Esophagus muscularis mucosa (tissue), 4 donors: ENCODE results near the gene QTRT2. TPM values are rescaled to one million over a fixed set of nuclear protein-coding genes. Genes with fewer than 3 reads are reported as not detected.

Source experiments
- DNase-seq: peaks from one replicate; pipeline ENCODE4 v3.0.0-alpha.2; 2017; ENCODE audit errors: extremely low spot score
- H3K27ac ChIP-seq, 4 donors: fragments of 200-600 bp; sonication (generic); replicated peaks in 1 of 4; 1 replicate in 3 of 4; 2 replicates in 1 of 4; pipeline ENCODE4 v1.5.1; 2016 to 2019; ENCODE audit warnings: mild to moderate bottlenecking in 1 of 4
- H3K27me3 ChIP-seq, 4 donors: fragments of 200-600 bp; sonication (generic); one replicate each; pipeline versions ENCODE4 v1.5.1 to v1.6.0; 2016 to 2019
- H3K36me3 ChIP-seq, 4 donors: fragments of 200-600 bp; sonication (generic); one replicate each; pipeline ENCODE4 v1.5.1; 2016 to 2019
- H3K4me1 ChIP-seq, 4 donors: fragments of 200-600 bp; sonication (generic); one replicate each; pipeline ENCODE4 v1.5.1; 2016 to 2019
- H3K4me3 ChIP-seq, 4 donors: fragments of 200-600 bp; sonication (generic); 1 replicate in 2 of 4; 2 replicates in 2 of 4; pipeline ENCODE4 v1.5.1; 2016 to 2019; ENCODE audit warnings: mild to moderate bottlenecking in 4 of 4, moderate library complexity in 1 of 4
- H3K9me3 ChIP-seq, 4 donors: fragments of 200-600 bp; sonication (generic); 1 replicate in 3 of 4; 2 replicates in 1 of 4; pipeline ENCODE4 v1.5.1; 2016 to 2019
- EP300 ChIP-seq: sonication (generic); formaldehyde crosslinking; IDR thresholded peaks from one replicate; pipeline ENCODE4 v1.6.1; 2017; ENCODE audit warnings: antibody characterized with exemption
- POLR2A ChIP-seq: fragments of 450-650 bp; IDR thresholded peaks from one replicate; pipeline ENCODE4 v1.6.1; 2017; ENCODE audit warnings: antibody characterized with exemption, moderate library complexity, mild to moderate bottlenecking, low read depth
- POLR2AphosphoS5 ChIP-seq, 2 donors: sonication (generic); formaldehyde crosslinking; IDR thresholded peaks; one replicate each; pipeline ENCODE4 v1.6.1; 2017; ENCODE audit warnings: antibody characterized with exemption in 2 of 2
- WGBS: methylation state at CpG from one replicate; pipeline ENCODE4 v1.1.5; 2018; 5-methylcytosine and 5-hydroxymethylcytosine counted together
- intact Hi-C: fragments of 100-400 bp; cut with DNase I; formaldehyde crosslinking; loops from one replicate; pipeline ENCODE4 v1.15.1; 2023
- total RNA-seq, 4 donors: library from RNA; depleted of rRNA; stranded (reverse); fragments of >200 nt; gene quantifications; one replicate each; pipeline versions ENCODE4 v1.1.0 to v1.2.1, GENCODE V29; 2016
- TF ChIP-seq, protein P1 (sequence below), 3 experiments: fragments of 200-600 bp in 2 of 3; fragments of 450-650 bp in 1 of 3; sonication (generic) in 2 of 3; IDR thresholded peaks; one replicate each; pipeline ENCODE4 v1.5.1; 2017 to 2019; ENCODE audit warnings: antibody characterized with exemption in 3 of 3, mild to moderate bottlenecking in 2 of 3, moderate library complexity in 1 of 3

Gene QTRT2
- total RNA-seq, 4 donors from 2014 or later, result 8.3 to 15.2 (median 11.0) TPM

DNA sequence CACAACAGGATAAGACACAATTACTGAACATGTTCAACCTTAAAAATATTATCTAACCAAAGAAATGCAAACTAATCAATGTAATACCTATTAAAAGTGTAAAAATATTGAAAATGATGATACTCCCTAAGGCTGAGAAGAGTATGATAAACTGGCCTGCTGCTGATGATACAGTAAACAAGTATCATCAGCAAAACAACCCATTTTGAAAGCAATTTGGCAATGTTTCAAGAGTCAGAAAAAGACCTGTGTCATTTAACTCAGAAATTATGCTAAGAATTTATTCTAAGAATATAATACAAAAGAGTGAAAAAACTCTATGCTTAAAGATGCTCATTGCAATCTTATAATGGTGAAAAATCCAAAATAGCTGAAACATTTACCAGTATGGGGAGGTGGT is 22.3 kb upstream of the QTRT2 start:
- no peak for DNase-seq
- peaks cover 0 to 31% (median 11%) of the 10 kb centered on the region in 4 donors for H3K36me3 ChIP-seq

DNA sequence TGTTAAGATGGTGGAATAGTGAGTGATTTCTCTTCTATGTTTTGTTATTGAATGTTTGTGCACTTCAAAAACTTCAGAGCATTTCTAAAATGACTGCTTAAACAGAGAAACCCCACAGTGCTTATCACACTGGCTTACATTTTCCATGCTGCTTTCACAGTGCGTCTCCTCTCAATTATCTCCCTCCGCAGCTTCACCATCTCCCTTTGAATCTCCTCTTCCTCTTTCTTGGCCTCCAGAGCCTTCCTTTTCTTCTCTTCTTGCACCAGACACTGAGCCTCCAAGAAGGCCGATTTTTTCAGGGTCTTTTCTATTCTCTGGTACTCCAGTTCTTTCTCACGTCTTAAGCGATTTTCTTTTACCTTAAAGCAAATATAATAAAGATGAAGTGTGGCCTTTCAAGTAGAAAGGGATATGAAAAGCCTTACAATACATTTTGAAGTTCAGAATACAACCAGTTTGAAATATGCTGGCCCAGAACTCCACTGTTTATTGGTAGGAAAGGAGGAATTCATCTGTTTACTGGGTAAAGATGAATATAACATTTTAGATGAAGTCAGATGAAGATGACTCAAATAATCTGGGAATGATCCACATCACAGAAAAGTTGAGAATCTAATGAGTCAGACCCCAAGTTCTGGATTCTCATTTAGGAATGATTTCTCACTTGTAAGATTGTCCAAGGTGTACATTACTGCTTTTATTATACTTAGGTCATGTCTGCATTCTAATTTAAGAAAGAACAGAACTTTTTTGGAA is 21.6 kb upstream of the QTRT2 start:
- TF ChIP-seq, protein P1, sequence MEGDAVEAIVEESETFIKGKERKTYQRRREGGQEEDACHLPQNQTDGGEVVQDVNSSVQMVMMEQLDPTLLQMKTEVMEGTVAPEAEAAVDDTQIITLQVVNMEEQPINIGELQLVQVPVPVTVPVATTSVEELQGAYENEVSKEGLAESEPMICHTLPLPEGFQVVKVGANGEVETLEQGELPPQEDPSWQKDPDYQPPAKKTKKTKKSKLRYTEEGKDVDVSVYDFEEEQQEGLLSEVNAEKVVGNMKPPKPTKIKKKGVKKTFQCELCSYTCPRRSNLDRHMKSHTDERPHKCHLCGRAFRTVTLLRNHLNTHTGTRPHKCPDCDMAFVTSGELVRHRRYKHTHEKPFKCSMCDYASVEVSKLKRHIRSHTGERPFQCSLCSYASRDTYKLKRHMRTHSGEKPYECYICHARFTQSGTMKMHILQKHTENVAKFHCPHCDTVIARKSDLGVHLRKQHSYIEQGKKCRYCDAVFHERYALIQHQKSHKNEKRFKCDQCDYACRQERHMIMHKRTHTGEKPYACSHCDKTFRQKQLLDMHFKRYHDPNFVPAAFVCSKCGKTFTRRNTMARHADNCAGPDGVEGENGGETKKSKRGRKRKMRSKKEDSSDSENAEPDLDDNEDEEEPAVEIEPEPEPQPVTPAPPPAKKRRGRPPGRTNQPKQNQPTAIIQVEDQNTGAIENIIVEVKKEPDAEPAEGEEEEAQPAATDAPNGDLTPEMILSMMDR (IDR thresholded peaks at IDR 0.05), result no peak
- no peak for TF ChIP-seq EP300
- TF ChIP-seq POLR2A, result no peak
- no peak for TF ChIP-seq POLR2AphosphoS5 (IDR thresholded peaks at IDR 0.05)
- no peaks in the 10 kb centered on the region for H3K27me3 ChIP-seq
- 93% methylated on average over 5 of the region's 5 CpGs for WGBS
- no peaks in the 10 kb centered on the region for H3K4me1 ChIP-seq
- intact Hi-C loops, result no loop called here
- H3K36me3 ChIP-seq, result peaks cover 0 to 31% (median 11%) of the 10 kb centered on the region in 4 donors
- no peaks in the 10 kb centered on the region for H3K9me3 ChIP-seq
- H3K4me3 ChIP-seq, result no peak overlapping the region
- no peak overlapping the region for H3K27ac ChIP-seq
- no peak for DNase-seq

More for the DNA sequence above, 22.3 kb upstream of the QTRT2 start:
- intact Hi-C loops, result no loop called here
- Histone ChIP-seq H3K4me1 (no peaks in the 10 kb centered on the region), H3K4me3 (no peak overlapping the region), H3K9me3 (no peaks in the 10 kb centered on the region), H3K27ac (no peak overlapping the region), H3K27me3 (no peaks in the 10 kb centered on the region)
- TF ChIP-seq, protein P1 (IDR thresholded peaks at IDR 0.05), result no peak

DNA sequence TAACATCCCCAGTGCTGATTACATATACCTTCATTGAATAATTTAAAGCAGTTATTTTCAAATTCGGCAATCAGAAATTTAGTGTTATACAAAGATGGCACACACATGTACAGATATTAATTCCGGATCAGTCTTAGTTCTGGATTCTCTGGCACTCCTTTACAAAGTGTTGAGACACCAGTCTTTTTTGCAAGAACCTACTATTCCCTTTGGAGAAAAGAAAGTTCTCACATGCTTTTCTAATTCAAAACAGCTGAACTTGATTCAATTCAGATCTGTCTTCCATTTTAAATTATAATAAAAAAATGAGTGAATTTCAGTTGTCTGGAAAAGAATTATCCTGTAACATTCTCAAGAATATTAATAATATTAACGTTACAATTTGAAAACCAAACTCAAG is 20.6 kb upstream of the QTRT2 start:
- peaks cover 0 to 31% (median 11%) of the 10 kb centered on the region in 4 donors for H3K36me3 ChIP-seq
- no peak for DNase-seq
- intact Hi-C loops, result no loop called here
- H3K27me3 ChIP-seq, result no peaks in the 10 kb centered on the region
- H3K4me3 ChIP-seq, result no peak overlapping the region
- H3K9me3 ChIP-seq, result no peaks in the 10 kb centered on the region
- 95% methylated on average over 3 of the region's 3 CpGs for WGBS
- TF ChIP-seq POLR2A (no peak), POLR2AphosphoS5 (IDR thresholded peaks at IDR 0.05) (no peak), EP300 (no peak)
- TF ChIP-seq, protein P1 (IDR thresholded peaks at IDR 0.05), result no peak
- H3K4me1 ChIP-seq, result no peaks in the 10 kb centered on the region
- no peak overlapping the region for H3K27ac ChIP-seq

DNA sequence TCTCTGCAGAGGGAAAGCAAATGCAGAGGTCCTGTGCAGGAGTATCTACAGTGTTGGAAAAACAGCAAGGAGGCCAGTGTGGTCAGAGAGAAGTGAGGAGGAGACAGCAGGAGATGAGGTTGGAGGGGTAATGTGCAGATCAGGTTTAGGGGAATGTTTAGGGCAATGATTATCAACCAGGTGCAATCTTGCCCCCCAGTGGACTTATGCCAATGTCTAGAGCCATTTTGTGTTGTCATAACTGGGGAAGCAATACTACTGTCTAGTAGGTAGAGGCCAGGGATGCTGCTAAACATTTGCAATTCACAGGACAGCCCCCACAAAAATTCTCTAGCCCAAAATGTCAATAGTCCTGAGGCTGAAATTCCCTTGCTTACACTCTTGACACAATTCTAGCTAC is 13.3 kb upstream of the QTRT2 start:
- Histone ChIP-seq H3K4me1 (no peaks in the 10 kb centered on the region), H3K27me3 (no peaks in the 10 kb centered on the region), H3K9me3 (no peaks in the 10 kb centered on the region), H3K36me3 (peaks cover 0 to 11% (median 2%) of the 10 kb centered on the region in 4 donors), H3K4me3 (no peak overlapping the region), H3K27ac (no peak overlapping the region)
- intact Hi-C loops, result loop anchor here (10.0 kb wide), 1 partner anchor 1038 kb away; no protein-coding TSS in a partner anchor
- no peak for TF ChIP-seq EP300
- TF ChIP-seq, protein P1 (IDR thresholded peaks at IDR 0.05), result no peak
- TF ChIP-seq POLR2AphosphoS5 (IDR thresholded peaks at IDR 0.05), result no peak
- TF ChIP-seq POLR2A, result no peak
- no peak for DNase-seq

DNA sequence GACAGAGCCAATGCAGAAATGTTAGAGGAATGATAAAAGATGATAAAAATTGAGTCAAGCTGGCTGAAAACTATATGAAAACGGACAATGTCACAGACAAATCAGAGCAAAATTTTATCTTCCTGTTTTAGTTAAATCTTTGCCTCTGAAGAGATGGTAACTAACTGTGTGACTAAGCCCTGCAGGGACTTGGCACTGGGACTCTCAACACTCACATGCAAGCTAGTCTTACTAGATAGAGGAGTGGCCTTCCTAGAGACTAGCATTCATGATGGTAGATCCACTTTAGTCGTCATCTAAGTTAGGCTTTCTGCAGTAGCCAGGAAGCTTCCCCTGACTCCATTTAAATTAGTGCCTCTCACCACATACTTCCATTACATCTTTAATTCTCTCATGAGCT is 4.3 kb upstream of the QTRT2 start:
- DNase-seq, result no peak
- no peak for TF ChIP-seq POLR2AphosphoS5 (IDR thresholded peaks at IDR 0.05)
- TF ChIP-seq, protein P1 (IDR thresholded peaks at IDR 0.05), result no peak
- Histone ChIP-seq H3K36me3 (no peaks in the 10 kb centered on the region), H3K9me3 (no peaks in the 10 kb centered on the region), H3K4me1 (peaks cover 8 to 14% (median 12%) of the 10 kb centered on the region in 4 donors), H3K4me3 (no peak overlapping the region), H3K27ac (no peak overlapping the region), H3K27me3 (no peaks in the 10 kb centered on the region)
- WGBS, result 87% methylated on average over 2 of the region's 2 CpGs
- intact Hi-C loops, result no loop called here
